HG03378 (cell line): ENCODE measurements around the gene IL1RAPL2.
"Not testable (repeated sequence)": the region's sequence is repeated elsewhere in the genome, so short reads cannot be mapped to it uniquely, and the experiment has no call there.

Experiments used
- ATAC-seq: cut with Tn5 transposase; IDR thresholded peaks from one replicate; pipeline ENCODE4 v1.9.1; 2021; ENCODE audit warnings: mild to moderate bottlenecking, moderate library complexity; ENCODE audit not compliant: unreplicated experiment

IL1RAPL2 gene

DNA sequence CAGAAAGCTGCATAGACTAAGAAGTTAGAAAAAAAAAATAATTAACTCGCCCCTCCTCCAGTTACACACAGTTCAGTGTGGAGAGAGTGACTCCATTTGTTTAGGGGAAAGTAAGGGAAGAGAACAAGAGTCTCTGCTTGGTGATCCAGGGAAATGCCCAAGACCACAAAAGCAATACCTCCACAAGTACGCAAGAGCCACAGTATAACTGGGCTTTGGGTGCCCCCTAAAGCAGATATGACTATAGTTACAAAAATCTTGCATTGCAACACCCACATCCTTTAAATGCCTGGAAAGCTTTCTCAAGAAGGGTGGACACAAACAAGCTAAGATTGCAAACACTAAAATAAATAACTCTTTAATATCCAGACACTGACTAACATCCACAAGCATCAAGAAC lies 1092.1 kb downstream of the IL1RAPL2 start:
- ATAC-seq = no peak

GRCh38 chrX:105662248-105662647 lies 1096.2 kb downstream of the IL1RAPL2 start:
- ATAC-seq = no peak

DNA sequence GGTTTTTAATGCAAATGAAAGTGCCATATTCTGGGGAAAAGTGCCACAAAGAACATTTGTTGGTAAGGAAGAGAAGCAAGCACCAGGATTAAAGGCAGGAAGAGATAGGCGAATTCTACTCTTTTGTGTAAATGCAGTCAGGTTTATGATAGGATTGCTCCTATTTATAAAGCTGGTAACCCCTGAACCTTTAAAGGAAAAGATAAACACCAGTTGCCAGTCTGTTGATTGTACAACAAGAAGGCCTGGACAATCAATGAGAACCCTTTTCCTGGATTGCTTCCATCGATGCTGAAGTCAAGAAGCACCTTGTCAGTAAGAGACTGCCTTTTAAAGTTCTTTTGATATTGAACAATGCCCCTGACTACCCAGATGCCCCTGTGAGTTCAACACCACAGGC lies 1098.2 kb downstream of the IL1RAPL2 start:
- ATAC-seq = no peak

DNA sequence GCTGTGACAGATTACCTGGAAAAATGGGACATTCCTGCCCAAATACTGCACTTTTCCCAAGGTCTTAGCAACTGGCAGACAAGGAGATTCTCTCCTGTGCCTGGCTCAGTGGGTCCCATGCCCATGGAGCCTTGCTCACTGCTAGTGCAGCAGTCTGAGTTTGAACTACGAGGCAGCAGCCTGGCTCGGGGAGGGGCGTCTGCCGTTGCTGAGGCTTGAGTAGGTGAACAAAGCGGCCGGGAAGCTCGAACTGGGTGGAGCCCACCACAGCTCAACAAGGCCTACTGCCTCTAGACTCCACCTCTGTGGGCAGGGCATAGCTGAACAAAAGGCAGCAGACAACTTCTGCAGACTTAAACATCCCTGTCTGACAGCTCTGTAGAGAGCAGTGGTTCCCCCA lies 1118.3 kb downstream of the IL1RAPL2 start:
- ATAC-seq = not testable (repeated sequence)

GRCh38 chrX:105694839-105695238 lies 1128.8 kb downstream of the IL1RAPL2 start:
- ATAC-seq = no peak

- ATAC-seq = no peak
These were observed 1129.5 kb downstream of the IL1RAPL2 start for GRCh38 chrX:105695451-105695850.

- ATAC-seq = no peak
These were observed 1130.9 kb downstream of the IL1RAPL2 start for GRCh38 chrX:105696870-105697269.

DNA sequence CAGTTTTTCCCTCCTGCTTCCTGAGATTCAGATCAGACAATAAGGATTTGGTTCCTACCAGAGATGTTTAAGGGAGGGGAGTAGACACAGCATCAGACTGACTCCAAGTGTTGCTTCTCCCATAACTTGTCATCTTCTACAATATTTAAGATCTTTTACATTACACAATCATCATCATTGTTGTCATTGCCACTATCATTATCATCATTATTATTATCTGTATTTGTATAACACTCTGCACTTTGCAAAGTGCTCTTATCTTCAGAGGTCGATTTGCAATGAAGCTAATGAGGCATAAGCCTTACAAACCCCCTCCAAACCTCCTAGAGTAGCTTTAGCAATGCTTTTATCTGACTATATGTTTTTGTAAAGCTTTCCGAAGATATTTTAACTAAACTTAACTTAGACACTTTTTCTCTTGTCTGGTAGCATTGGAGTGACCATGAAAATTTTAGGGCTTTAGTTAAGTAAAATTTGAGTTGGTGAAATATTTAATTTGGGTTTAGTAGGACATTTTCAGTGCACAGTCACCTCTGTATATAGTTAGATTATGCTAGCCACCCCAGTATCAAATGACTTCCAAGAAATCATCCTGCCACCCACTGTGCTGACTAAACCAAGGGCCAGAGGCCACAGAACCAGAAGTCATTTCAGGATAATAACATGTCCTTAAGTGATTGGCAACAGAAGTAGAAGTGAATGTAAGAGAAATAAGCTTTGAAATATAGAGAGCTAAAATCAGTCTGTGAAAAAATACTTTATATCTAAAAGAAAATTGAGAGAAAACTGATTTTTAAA lies 1132.2 kb downstream of the IL1RAPL2 start:
- ATAC-seq = no peak

DNA sequence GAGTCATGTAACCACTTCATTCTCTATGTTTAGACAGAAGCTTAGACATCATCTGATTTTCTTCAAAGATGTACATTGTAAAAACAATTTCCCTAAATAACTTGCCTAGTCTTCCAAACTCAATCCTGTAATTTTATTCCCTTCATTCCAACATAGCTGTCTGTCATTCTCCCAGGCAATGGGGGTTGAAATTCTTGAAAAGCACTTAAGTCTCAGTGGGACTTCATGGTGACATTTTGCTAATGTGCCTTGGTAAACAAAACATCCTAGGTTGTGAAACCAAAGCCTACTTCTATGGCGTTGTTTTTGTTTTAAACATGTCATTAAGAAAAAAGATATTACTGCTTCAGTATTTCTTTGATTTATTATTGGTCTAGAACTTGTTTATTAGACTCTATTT lies 1134.3 kb downstream of the IL1RAPL2 start:
- ATAC-seq = no peak

- ATAC-seq = no peak
These were observed 1135.5 kb downstream of the IL1RAPL2 start for GRCh38 chrX:105701310-105702052.

GRCh38 chrX:105703876-105704275 lies 1137.9 kb downstream of the IL1RAPL2 start:
- ATAC-seq = no peak

DNA sequence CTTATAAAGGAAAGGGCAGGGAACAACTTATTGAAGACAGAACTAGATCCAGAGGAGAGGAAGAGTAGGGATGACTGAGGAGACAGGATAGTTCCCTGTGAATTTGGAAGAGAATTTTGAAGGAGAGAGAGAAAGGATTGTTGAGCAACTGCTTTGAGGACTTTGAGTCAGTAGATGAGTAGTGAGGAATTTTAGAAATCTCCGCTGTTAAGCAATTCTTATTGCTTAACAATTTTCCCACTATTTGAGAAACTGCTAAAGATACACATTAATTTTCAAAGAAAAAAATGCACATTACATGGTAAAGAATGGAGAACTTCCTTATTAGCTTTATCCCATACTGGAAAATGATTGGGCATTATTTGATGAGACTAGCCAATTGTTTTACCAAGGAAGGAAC lies 1140.0 kb downstream of the IL1RAPL2 start:
- no peak for ATAC-seq

- no peak for ATAC-seq
These were observed 1145.8 kb downstream of the IL1RAPL2 start for GRCh38 chrX:105711805-105712204.

- ATAC-seq = no peak
These were observed 1149.7 kb downstream of the IL1RAPL2 start for GRCh38 chrX:105715746-105716145.

DNA sequence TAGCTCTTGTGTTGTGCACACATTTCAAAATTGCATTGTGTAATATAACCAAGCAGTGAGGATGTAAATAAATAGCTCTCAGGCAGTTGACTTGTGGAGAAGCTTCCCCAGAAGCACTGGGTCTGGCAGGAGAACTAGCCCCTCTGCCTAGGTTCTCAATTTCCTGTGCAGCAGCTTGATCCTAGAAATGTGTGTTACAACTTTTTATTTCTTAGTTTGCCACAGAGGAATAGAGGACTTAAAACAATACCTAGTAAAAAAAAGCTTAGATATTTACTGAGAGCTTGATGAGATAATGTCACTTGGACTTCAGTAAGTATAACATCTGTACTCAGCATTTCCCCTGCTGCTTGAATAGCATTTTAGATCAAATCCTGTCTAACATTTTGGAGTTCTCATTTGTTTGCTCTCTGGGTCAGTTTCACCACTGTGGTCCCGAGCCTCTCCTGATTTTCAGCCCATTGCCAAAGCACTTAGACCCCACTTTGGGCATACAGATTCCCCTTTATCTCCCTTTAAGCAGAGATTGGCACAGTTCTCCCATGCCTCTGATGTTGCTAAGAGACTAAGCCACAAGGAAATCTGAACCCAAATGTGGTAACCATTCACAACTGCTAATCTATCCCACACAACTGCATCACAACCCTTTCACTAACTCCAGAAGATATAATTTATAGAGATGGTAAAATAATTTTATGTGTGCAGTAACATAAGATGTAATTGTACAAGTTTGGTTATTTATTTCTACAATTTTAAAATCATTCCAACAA lies 1158.2 kb downstream of the IL1RAPL2 start:
- ATAC-seq = no peak

- no peak for ATAC-seq
These were observed 1159.2 kb downstream of the IL1RAPL2 start for GRCh38 chrX:105725228-105725627.

DNA sequence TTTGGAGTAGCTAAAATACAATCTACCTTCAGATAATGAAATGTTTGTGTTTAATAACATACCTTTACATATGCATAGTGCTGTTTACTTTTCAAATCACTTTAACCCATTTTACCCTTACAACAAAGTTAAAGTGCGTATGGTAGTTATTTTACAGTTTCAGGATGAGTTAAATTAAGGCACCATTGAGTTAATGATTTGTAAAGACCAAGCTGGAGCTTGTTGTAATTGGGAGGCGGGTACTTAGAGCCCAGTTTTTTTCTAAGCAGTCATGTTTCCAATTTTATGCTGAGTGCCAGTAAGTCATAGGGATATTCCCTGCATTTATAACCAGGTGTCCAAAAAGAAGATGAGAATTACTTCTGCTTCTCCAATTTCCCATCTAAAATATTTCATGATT lies 1172.2 kb downstream of the IL1RAPL2 start:
- ATAC-seq = no peak

- ATAC-seq = no peak
These were observed 1178.3 kb downstream of the IL1RAPL2 start for GRCh38 chrX:105744291-105744690.

- no peak for ATAC-seq
These were observed 1178.9 kb downstream of the IL1RAPL2 start for GRCh38 chrX:105744946-105745345.

DNA sequence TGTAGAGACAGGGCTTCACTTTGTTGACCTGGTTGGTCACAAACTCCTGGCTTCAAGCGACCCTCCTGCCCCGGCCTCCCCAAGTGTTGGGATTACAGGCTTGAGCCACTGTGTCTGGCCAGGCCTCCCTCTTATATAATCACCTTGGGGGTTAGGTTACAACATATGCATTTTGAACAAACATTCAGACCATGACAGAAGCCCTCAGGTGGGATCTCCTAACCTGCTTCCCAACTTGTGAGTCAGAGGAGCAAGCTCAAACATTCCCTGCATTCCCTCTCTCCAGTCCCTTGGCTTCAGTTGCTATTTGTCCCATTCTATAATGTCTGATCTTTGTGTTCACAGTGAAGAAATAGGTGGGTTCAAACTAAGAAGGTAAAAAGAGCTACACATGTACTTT lies 1179.9 kb downstream of the IL1RAPL2 start:
- ATAC-seq = no peak

DNA sequence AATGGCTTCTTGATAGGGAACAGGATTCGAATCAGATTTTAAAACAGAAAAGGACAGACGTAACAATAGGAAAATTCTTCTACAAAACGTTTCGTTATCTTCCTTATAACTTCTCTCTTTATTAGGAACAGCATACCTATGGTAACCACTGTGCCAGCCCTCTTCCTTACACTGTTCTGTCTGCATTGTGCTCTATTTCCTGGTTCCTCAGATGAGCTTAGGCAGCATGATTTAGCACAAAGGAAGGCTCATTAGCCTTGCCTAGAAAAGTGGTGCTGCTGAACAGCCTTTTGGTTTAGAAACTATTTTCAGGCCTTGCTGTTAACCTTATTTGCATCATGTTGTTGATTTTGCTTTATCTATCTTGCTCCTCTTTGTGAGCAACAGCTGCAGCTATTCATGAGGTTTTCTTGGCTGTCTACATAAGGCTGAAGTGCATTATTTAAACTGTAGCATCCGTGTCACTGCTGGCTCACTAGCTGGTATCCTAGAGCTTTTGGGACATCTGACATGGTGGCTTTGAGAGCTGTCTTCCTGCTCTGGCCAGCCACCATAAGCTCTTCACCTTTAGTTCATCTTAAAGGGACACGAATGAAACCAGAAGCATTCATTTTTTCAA lies 1186.4 kb downstream of the IL1RAPL2 start:
- no peak for ATAC-seq
